Activated T-helper 17 cell treated with anti-CD3 and anti-CD28 coated beads, Interleukin-2, amount 50 U/mL, for 72 hours (primary cell): ENCODE measurements around the gene CRYM. TPM values are rescaled to one million over a fixed set of nuclear protein-coding genes. Genes with fewer than 3 reads are reported as not detected.
"Not testable (repeated sequence)": the region's sequence is repeated elsewhere in the genome, so short reads cannot be mapped to it uniquely, and the experiment has no call there.

Experiments used
- ATAC-seq: fragments of 150-1000 bp; cut with Tn5 transposase; replicated peaks from 2 replicates; pipeline ENCODE4 v1.10.0; 2021; ENCODE audit warnings: mild to moderate bottlenecking, moderate library complexity
- H3K27ac Mint-ChIP-seq: one replicate; pipeline ENCODE4 v1.8.0; 2022; ENCODE audit warnings: mixed read lengths
- H3K27me3 Mint-ChIP-seq: one replicate; pipeline ENCODE4 v1.8.0; 2022; ENCODE audit warnings: mixed read lengths
- H3K36me3 Mint-ChIP-seq: one replicate; pipeline ENCODE4 v1.8.0; 2022; ENCODE audit warnings: low read depth, mild to moderate bottlenecking, mixed read lengths
- H3K4me1 Mint-ChIP-seq: one replicate; pipeline ENCODE4 v1.8.0; 2022; ENCODE audit warnings: mixed read lengths
- H3K4me3 Mint-ChIP-seq: one replicate; pipeline ENCODE4 v1.8.0; 2022; ENCODE audit warnings: mild to moderate bottlenecking, mixed read lengths
- H3K9me3 Mint-ChIP-seq: one replicate; pipeline ENCODE4 v1.8.0; 2022; ENCODE audit warnings: mixed read lengths
- total RNA-seq, 2 donors: library from RNA; stranded (reverse); gene quantifications; one replicate each; pipeline ENCODE4 v1.2.3, GENCODE V29; 2022

The CRYM gene
- total RNA-seq, 2 donors from 2014 or later = not detected

GRCh38 chr16:21300309-21301167, 22.4 kb upstream of the CRYM start:
- peak overlapping the region; percentile 89 for H3K4me3 Mint-ChIP-seq
- peaks cover 17% of the 10 kb centered on the region for H3K4me1 Mint-ChIP-seq
- peaks cover 14% of the 10 kb centered on the region for H3K27me3 Mint-ChIP-seq
- peak; percentile 85 for ATAC-seq
- no peaks in the 10 kb centered on the region for H3K36me3 Mint-ChIP-seq
- H3K27ac Mint-ChIP-seq = peak overlapping the region; percentile 16
- no peaks in the 10 kb centered on the region for H3K9me3 Mint-ChIP-seq

DNA sequence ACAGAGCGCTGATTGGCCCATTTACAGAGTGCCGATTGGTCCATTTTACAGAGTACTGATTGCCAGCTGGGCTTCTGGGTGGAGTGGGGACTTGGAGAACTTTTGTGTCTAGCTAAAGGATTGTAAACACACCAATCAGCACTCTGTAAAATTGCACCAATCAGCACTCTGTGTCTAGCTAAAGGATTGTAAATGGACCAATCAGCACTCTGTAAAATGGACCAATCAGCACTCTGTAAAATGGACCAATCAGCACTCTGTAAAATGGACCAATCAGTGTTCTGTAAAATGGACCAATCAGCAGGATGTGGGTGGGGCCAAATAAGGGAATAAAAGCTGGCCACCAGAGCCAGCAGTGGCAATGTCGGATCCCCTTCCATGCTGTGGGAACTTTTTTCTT, 11.7 kb upstream of the CRYM start:
- not testable (repeated sequence) for H3K36me3 Mint-ChIP-seq, H3K4me3 Mint-ChIP-seq, ATAC-seq, H3K9me3 Mint-ChIP-seq, H3K27ac Mint-ChIP-seq, H3K4me1 Mint-ChIP-seq
- peaks cover 41% of the 10 kb centered on the region for H3K27me3 Mint-ChIP-seq

- Mint-ChIP-seq H3K9me3 (no peaks in the 10 kb centered on the region), H3K36me3 (no peaks in the 10 kb centered on the region), H3K27ac (no peak overlapping the region), H3K4me3 (no peak overlapping the region), H3K4me1 (no peaks in the 10 kb centered on the region), H3K27me3 (peaks cover 44% of the 10 kb centered on the region)
- no peak for ATAC-seq
These were observed 7.2 kb upstream of the CRYM start for GRCh38 chr16:21285314-21285713.

DNA sequence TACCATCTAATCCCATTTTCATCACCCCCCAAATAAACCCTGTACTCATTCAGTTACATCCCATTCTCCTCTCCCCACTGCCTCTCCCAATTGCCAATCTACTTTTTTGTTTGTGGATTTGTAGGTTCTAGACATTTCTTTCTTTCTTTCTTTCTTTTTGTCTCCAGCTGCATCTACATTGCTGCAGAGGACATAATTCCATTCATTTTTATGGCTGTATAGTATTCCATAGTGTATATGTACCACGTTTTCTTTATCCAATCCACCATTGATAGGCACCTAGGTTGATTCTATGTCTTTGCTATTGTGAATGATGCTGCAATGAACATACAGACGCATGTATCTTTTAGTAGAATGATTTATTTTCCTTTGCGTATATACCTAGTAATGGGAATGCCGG, 6.3 kb upstream of the CRYM start:
- no peak overlapping the region for H3K4me3 Mint-ChIP-seq
- no peaks in the 10 kb centered on the region for H3K4me1 Mint-ChIP-seq
- no peaks in the 10 kb centered on the region for H3K36me3 Mint-ChIP-seq
- H3K9me3 Mint-ChIP-seq = no peaks in the 10 kb centered on the region
- ATAC-seq = no peak
- H3K27me3 Mint-ChIP-seq = peaks cover 50% of the 10 kb centered on the region
- H3K27ac Mint-ChIP-seq = no peak overlapping the region

- H3K36me3 Mint-ChIP-seq = no peaks in the 10 kb centered on the region
- no peaks in the 10 kb centered on the region for H3K4me1 Mint-ChIP-seq
- H3K27ac Mint-ChIP-seq = no peak overlapping the region
- peaks cover 54% of the 10 kb centered on the region for H3K27me3 Mint-ChIP-seq
- no peaks in the 10 kb centered on the region for H3K9me3 Mint-ChIP-seq
- no peak for ATAC-seq
- H3K4me3 Mint-ChIP-seq = no peak overlapping the region
These were observed 5.6 kb upstream of the CRYM start for GRCh38 chr16:21283521-21284289.

- no peaks in the 10 kb centered on the region for H3K4me1 Mint-ChIP-seq
- no peak overlapping the region for H3K4me3 Mint-ChIP-seq
- H3K27ac Mint-ChIP-seq = no peak overlapping the region
- H3K9me3 Mint-ChIP-seq = no peaks in the 10 kb centered on the region
- H3K27me3 Mint-ChIP-seq = peaks cover 48% of the 10 kb centered on the region
- no peak for ATAC-seq
- no peaks in the 10 kb centered on the region for H3K36me3 Mint-ChIP-seq
These were observed 3.8 kb upstream of the CRYM start for GRCh38 chr16:21281698-21282389.

DNA sequence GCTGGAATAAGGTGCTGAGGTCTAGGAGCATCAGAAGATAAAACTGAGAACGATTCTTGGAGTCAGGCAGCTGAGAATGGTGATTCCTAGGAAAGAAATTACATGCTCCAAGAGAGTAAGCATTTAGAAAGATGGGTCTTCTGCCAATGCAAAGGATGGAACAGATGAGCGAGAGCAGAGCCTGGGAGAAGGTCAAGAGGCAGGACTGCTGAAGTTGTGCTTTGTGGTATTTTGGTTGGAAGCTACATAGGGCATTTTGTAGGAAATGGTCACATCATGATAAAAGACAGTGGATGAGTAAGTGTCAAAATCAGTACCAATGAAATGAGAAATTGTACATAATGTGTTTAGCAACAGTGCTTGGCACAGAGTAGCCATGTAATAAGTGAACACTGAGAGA, 1.4 kb upstream of the CRYM start:
- Mint-ChIP-seq H3K9me3 (no peaks in the 10 kb centered on the region), H3K4me1 (no peaks in the 10 kb centered on the region), H3K4me3 (no peak overlapping the region), H3K36me3 (no peaks in the 10 kb centered on the region), H3K27ac (no peak overlapping the region), H3K27me3 (peaks cover 53% of the 10 kb centered on the region)
- ATAC-seq = no peak

DNA sequence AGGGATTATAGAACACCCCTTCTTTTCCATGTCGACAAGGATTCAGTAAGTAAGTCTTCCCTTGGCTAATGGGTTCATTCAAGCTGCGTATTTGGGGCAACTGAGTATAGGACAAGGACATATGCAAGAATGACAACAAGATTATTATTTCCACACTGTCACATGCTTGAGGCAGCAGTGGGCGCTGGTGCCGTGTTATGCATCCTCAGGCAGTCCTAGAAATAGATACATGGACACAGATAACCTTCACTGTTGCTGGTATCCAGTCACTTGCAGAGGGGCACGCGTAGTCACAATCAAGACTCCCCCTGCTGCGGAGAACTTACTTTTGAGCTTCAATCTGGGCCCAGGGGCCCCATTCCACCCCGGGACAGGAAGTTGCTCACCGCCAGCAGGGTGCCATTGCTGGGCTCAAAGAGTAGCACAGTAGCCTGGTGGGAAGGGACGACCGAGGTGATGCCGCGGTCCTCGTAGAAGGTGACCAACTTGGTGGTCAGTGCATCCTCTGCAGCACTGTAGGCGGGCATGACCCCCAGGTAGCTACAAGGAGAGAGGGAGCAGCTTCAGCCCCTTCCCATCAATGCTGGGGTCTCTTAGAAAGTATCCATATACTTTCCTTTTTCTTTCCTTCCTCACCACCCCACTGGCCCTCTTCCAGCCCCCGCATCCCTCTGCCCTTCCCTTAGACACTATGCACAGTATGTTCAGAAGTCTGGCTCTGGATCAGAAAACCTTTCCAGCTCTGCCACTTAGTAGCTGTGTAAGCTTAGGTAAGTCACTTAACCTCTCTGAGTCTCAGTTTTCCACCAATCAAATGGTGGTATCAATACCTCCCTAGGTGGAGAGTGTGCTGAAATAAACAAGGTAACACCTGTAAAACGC, 804 bp downstream of the CRYM start:
- peaks cover 53% of the 10 kb centered on the region for H3K27me3 Mint-ChIP-seq
- no peaks in the 10 kb centered on the region for H3K36me3 Mint-ChIP-seq
- H3K27ac Mint-ChIP-seq = no peak overlapping the region
- peak overlapping the region; percentile 29 for H3K4me3 Mint-ChIP-seq
- no peaks in the 10 kb centered on the region for H3K9me3 Mint-ChIP-seq
- ATAC-seq = peak; percentile 5
- no peaks in the 10 kb centered on the region for H3K4me1 Mint-ChIP-seq

- no peak overlapping the region for H3K4me3 Mint-ChIP-seq
These were observed 2.0 kb downstream of the CRYM start for GRCh38 chr16:21276090-21276489.

DNA sequence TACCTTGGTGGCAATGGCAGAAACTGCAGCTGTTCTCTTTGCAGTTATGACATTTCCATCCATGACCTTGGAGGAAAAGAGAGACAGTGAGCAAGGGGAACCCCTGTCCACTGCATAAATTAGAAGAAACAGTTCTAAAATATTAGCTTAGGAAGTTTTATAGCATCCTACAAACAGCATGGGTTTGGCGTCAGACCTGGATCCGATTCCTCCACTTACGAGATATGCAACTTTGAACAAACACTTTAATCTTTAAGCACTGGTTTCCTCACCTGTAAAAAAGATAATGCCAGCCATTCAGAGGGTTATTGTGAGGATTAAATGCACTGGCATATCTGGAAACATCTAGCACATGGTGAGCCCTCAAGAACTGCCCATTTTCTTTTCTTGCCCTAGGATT, 2.6 kb downstream of the CRYM start:
- no peaks in the 10 kb centered on the region for H3K9me3 Mint-ChIP-seq
- peaks cover 49% of the 10 kb centered on the region for H3K27me3 Mint-ChIP-seq
- no peaks in the 10 kb centered on the region for H3K36me3 Mint-ChIP-seq
- H3K4me3 Mint-ChIP-seq = no peak overlapping the region
- no peaks in the 10 kb centered on the region for H3K4me1 Mint-ChIP-seq
- no peak for ATAC-seq
- H3K27ac Mint-ChIP-seq = no peak overlapping the region

More at GRCh38 chr16:21276090-21276489, 2.0 kb downstream of the CRYM start:
- ATAC-seq = no peak
- Mint-ChIP-seq H3K27me3 (peaks cover 49% of the 10 kb centered on the region), H3K27ac (no peak overlapping the region), H3K9me3 (no peaks in the 10 kb centered on the region), H3K36me3 (no peaks in the 10 kb centered on the region), H3K4me1 (no peaks in the 10 kb centered on the region)

DNA sequence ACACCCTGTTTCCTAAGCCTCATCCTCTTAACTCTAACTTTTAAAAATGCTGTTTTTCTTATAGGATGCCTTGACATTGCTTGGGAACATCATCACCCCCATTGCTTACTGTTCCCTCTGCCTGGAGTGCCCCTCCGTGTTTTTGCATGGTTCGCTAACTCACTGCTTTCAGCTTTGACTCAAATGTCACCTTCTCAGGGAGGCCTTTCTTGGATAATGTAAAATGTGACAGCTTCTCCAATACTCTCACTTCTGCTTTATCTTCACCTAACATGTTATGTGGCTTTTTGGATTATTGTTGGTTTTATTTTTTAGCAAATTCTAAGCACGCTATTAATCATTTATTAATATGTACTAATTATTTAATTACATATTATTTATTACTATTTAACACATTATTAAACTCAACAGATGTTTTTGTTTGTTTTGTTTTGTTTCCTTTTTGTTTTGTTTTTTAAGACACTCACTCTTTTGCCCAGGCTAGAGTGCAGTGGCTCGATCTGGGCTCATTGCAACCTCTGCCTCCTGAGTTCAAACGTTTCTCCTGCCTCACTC, 3.8 kb downstream of the CRYM start:
- Mint-ChIP-seq H3K4me3 (no peak overlapping the region), H3K27me3 (peaks cover 39% of the 10 kb centered on the region), H3K36me3 (no peaks in the 10 kb centered on the region), H3K9me3 (no peaks in the 10 kb centered on the region), H3K27ac (no peak overlapping the region), H3K4me1 (no peaks in the 10 kb centered on the region)
- ATAC-seq = no peak

GRCh38 chr16:21272763-21273162, 5.3 kb downstream of the CRYM start:
- H3K27me3 Mint-ChIP-seq = peaks cover 32% of the 10 kb centered on the region
- not testable (repeated sequence) for H3K36me3 Mint-ChIP-seq, H3K27ac Mint-ChIP-seq, H3K9me3 Mint-ChIP-seq, H3K4me3 Mint-ChIP-seq, ATAC-seq, H3K4me1 Mint-ChIP-seq

- no peak overlapping the region for H3K27ac Mint-ChIP-seq
- no peaks in the 10 kb centered on the region for H3K36me3 Mint-ChIP-seq
- no peaks in the 10 kb centered on the region for H3K4me1 Mint-ChIP-seq
- peaks cover 27% of the 10 kb centered on the region for H3K27me3 Mint-ChIP-seq
- H3K4me3 Mint-ChIP-seq = no peak overlapping the region
- no peak for ATAC-seq
- no peaks in the 10 kb centered on the region for H3K9me3 Mint-ChIP-seq
These were observed 5.8 kb downstream of the CRYM start for GRCh38 chr16:21272253-21272652.

DNA sequence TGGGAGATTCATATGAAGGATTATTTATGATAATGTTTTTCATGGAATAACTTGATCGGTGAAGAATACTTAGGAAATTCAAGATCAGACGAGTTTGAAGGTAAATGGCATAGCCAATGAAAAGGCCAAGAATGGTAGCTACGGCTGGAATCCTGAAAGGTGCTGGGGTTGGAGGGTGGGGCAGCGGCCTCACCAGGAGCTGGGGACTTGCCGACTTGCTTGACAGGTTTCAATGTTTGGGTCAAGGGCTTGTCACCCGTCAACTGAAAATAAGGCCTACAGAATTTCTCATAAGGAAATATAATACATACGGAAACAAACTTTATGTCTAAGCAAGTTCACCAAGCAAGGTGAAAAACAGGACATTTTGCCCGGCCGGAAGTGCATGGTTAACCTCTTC, 9.9 kb downstream of the CRYM start:
- H3K27ac Mint-ChIP-seq = no peak overlapping the region
- H3K36me3 Mint-ChIP-seq = no peaks in the 10 kb centered on the region
- no peaks in the 10 kb centered on the region for H3K9me3 Mint-ChIP-seq
- no peaks in the 10 kb centered on the region for H3K4me1 Mint-ChIP-seq
- no peak for ATAC-seq
- H3K4me3 Mint-ChIP-seq = no peak overlapping the region
- peaks cover 2% of the 10 kb centered on the region for H3K27me3 Mint-ChIP-seq
